Fibroblast of mammary gland (primary cell): ENCODE data around the gene VAMP5.
A peak's percentile ranks its signal among the peaks of the same experiment; 100 is the strongest.

ENCODE experiments used
- DNase-seq: peaks from one replicate; pipeline ENCODE4 v3.0.0-alpha.2; 2010; ENCODE audit warnings: low read depth
- H3K4me3 ChIP-seq: 2 replicates; pipeline ENCODE4 v1.5.1; 2011; ENCODE audit warnings: low read depth, mild to moderate bottlenecking, low read length, moderate library complexity; ENCODE audit not compliant: control insufficient read depth
- CTCF ChIP-seq: conservative IDR thresholded peaks from 2 replicates; pipeline ENCODE4 v1.5.1; 2011; ENCODE audit warnings: low read depth, low read length, inconsistent platforms; ENCODE audit not compliant: control insufficient read depth, insufficient read depth

VAMP5 gene

GRCh38 chr2:85561280-85562212 lies 22.7 kb upstream of the VAMP5 start, which contains the start of gene GGCX:
TSS of gene GGCX (minus strand) at chr2:85561493. CDS start at chr2:85561428, 65 bp downstream.
- no peak for TF ChIP-seq CTCF
- peak; percentile 90 for DNase-seq

GRCh38 chr2:85564144-85564563 lies 20.1 kb upstream of the VAMP5 start:
- no peak for TF ChIP-seq CTCF
- no peak overlapping the region for H3K4me3 ChIP-seq
- DNase-seq = no peak

More at GRCh38 chr2:85561280-85562212, 22.7 kb upstream of the VAMP5 start, which contains the start of gene GGCX:
- peak within 1 kb of the TSS; percentile 93 for H3K4me3 ChIP-seq

GRCh38 chr2:85566265-85566664 lies 18.0 kb upstream of the VAMP5 start:
- no peak for DNase-seq
- H3K4me3 ChIP-seq = no peak overlapping the region
- TF ChIP-seq CTCF = no peak

- no peak for TF ChIP-seq CTCF
- no peak overlapping the region for H3K4me3 ChIP-seq
- DNase-seq = no peak
Observed at GRCh38 chr2:85575739-85576138, 8.5 kb upstream of the VAMP5 start.

GRCh38 chr2:85577063-85577385 lies 7.2 kb upstream of the VAMP5 start:
- no peak for DNase-seq
- TF ChIP-seq CTCF = no peak
- no peak overlapping the region for H3K4me3 ChIP-seq

GRCh38 chr2:85577386-85578242 lies 6.6 kb upstream of the VAMP5 start, which contains the start of gene VAMP8:
TSS of gene VAMP8 (plus strand) at chr2:85577586. CDS start at chr2:85577647, 61 bp downstream.
- no peak within 1 kb of the TSS for H3K4me3 ChIP-seq
- no peak for TF ChIP-seq CTCF
- DNase-seq = no peak
